Stomach (tissue), 9 donors: ENCODE data around the gene TDRKH. TPM values are rescaled to one million over a fixed set of nuclear protein-coding genes. Genes with fewer than 3 reads are reported as not detected.

Experiments used
- DNase-seq, 2 donors: peaks; one replicate each; pipeline versions ENCODE4 v3.0.0 to v3.0.0-alpha.2; 2013 to 2019
- H3K27ac ChIP-seq, 5 donors: fragments of 200-600 bp in 4 of 5; sonication (generic) in 4 of 5; one replicate each; pipeline ENCODE4 v1.5.1; 2013 to 2019; ENCODE audit warnings: mild to moderate bottlenecking in 1 of 5, moderate library complexity in 1 of 5
- H3K27me3 ChIP-seq, 3 donors: fragments of 200-600 bp; sonication (generic); one replicate each; pipeline ENCODE4 v1.5.1; 2017 to 2019; ENCODE audit warnings: mixed run types in 1 of 3
- H3K36me3 ChIP-seq, 4 donors: fragments of 200-600 bp; sonication (generic); 1 replicate in 3 of 4; 2 replicates in 1 of 4; pipeline ENCODE4 v1.5.1; 2016 to 2019
- H3K4me1 ChIP-seq, 4 donors: fragments of 200-600 bp; sonication (generic); one replicate each; pipeline ENCODE4 v1.5.1; 2016 to 2019
- H3K4me3 ChIP-seq, 4 donors: fragments of 200-600 bp; sonication (generic) in 3 of 4; one replicate each; pipeline ENCODE4 v1.5.1; 2016 to 2019; ENCODE audit warnings: mild to moderate bottlenecking in 1 of 4
- H3K9me3 ChIP-seq, 4 donors: fragments of 200-600 bp; sonication (generic); one replicate each; pipeline ENCODE4 v1.5.1; 2016 to 2019
- EP300 ChIP-seq: sonication (generic); formaldehyde crosslinking; IDR thresholded peaks from one replicate; pipeline ENCODE4 v1.6.1; 2017; ENCODE audit warnings: antibody characterized with exemption
- POLR2A ChIP-seq, 4 donors: fragments of 450-650 bp; IDR thresholded peaks; one replicate each; pipeline ENCODE4 v1.6.1; 2016; ENCODE audit warnings: antibody characterized with exemption in 4 of 4, control low read depth in 2 of 4, mild to moderate bottlenecking in 1 of 4, moderate library complexity in 1 of 4
- POLR2AphosphoS5 ChIP-seq, 3 donors: sonication (generic); formaldehyde crosslinking; IDR thresholded peaks; one replicate each; pipeline ENCODE4 v1.6.1; 2016; ENCODE audit warnings: antibody characterized with exemption in 3 of 3
- WGBS, 5 donors: extraction: QIAGEN DNeasy Blood & Tissue Kit in 3 of 5; methylation state at CpG; one replicate each; pipeline versions ENCODE4 v1.1.5 to v1.1.7; 2013 to 2018; 5-methylcytosine and 5-hydroxymethylcytosine counted together
- intact Hi-C: fragments of 100-400 bp; cut with DNase I; formaldehyde crosslinking; loops from one replicate; pipeline ENCODE4 v1.15.1; 2023; ENCODE audit warnings: low total_unique reads
- polyA plus RNA-seq, 3 donors: library from polyadenylated mRNA; stranded (reverse); fragments of 200-250 nt; gene quantifications; one replicate each; pipeline ENCODE4 v1.2.3, GENCODE V29; 2013
- total RNA-seq, 5 donors: library from RNA; depleted of rRNA; stranded (reverse); fragments of >200 nt; gene quantifications; one replicate each; pipeline versions ENCODE4 v1.1.0 to v1.2.3, GENCODE V29; 2014 to 2016
- TF ChIP-seq, protein P1 (sequence below), 7 experiments: fragments of 450-650 bp in 4 of 7; fragments of 200-600 bp in 3 of 7; sonication (generic) in 3 of 7; IDR thresholded peaks; one replicate each; pipeline ENCODE4 v1.5.1; 2016 to 2019; ENCODE audit warnings: antibody characterized with exemption in 7 of 7, control low read depth in 2 of 7, mild to moderate bottlenecking in 1 of 7
- donor health status: healthy with polysubstance abuse.
- donor health status: Bipolar disorder and iron deficiency.
- donor health status: healthy.

The TDRKH gene
- total and polyA plus RNA-seq, 8 donors: 0.29 to 30.4 (median 2.5) TPM

DNA sequence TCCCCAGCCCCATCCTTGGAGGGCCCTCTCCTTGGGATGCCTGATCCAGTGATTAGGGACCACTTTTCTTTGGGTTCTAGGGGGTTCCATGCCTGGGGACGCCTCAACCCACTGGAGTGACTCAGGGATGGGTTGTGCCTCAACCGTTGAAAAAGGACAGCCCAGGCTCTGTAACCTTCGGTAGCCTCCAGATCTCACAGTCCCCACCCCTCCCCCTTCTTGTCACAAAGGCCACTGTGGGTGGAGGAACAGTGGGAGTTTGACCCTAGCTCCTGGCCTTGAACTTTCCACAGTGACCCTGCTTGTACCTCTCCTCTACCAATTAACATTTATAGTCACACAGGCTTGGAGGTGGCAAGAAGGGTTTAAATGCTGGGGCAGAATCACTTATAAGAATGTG is 43.9 kb upstream of the TDRKH start:
- Histone ChIP-seq H3K36me3 (no peaks in the 10 kb centered on the region), H3K4me3 (no peak overlapping the region), H3K4me1 (peaks cover 39 to 68% (median 65%) of the 10 kb centered on the region in 4 donors), H3K27me3 (peaks cover 0 to 52% (median 16%) of the 10 kb centered on the region in 3 donors), H3K9me3 (no peaks in the 10 kb centered on the region), H3K27ac (peak overlapping the region in 2 of 5 donors; percentile 15 to 70)
- DNase-seq: no peak
- WGBS, 5 donors: 52 to 67% (median 55%) methylated on average over 3 of the region's 3 CpGs
- intact Hi-C loops: no loop called here
- TF ChIP-seq POLR2AphosphoS5 (IDR thresholded peaks at IDR 0.05) (no peak), POLR2A (IDR thresholded peaks at IDR 0.05) (no peak), EP300 (no peak)
- TF ChIP-seq, protein P1, sequence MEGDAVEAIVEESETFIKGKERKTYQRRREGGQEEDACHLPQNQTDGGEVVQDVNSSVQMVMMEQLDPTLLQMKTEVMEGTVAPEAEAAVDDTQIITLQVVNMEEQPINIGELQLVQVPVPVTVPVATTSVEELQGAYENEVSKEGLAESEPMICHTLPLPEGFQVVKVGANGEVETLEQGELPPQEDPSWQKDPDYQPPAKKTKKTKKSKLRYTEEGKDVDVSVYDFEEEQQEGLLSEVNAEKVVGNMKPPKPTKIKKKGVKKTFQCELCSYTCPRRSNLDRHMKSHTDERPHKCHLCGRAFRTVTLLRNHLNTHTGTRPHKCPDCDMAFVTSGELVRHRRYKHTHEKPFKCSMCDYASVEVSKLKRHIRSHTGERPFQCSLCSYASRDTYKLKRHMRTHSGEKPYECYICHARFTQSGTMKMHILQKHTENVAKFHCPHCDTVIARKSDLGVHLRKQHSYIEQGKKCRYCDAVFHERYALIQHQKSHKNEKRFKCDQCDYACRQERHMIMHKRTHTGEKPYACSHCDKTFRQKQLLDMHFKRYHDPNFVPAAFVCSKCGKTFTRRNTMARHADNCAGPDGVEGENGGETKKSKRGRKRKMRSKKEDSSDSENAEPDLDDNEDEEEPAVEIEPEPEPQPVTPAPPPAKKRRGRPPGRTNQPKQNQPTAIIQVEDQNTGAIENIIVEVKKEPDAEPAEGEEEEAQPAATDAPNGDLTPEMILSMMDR (IDR thresholded peaks at IDR 0.05): no peak

DNA sequence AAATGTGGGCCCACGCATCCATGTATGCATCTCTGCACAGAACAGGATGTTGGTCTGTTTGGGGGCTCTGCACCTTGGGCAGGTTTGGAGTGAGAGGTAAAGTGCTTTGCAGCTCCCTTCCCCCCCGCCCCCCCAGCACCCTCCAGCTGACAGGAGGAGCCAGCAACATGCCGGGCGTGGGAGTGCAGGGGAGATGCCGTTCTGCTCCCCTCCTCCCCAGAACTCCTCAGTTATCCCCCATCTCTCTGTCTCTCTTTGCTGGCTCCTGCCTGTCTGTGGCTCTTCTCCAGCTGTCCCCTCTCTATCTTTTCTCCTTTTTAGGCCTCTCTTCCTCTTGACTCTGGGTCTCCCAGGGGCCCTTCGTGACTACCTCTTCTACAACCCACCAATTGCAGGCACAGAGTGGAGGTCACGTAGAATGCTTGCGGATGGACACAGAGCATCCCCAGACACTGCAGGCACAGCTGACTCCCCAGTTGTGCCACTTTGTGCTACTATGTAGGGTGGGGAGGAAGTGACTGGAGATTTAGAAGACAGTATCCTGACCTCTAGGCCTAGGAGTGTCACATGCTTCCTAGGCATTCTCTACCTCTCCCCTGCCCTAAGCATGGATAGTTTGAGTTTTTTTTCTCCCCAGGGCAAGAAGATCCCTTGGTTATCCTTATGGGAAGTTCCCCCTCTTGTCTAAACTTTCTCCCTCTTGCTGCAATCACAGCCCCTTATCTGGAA is 43.0 kb upstream of the TDRKH start:
- Histone ChIP-seq H3K36me3 (no peaks in the 10 kb centered on the region), H3K27ac (peak overlapping the region; percentile 30 to 87 (median 81)), H3K9me3 (no peaks in the 10 kb centered on the region), H3K4me3 (peak overlapping the region in 1 of 4 donors; percentile 57), H3K27me3 (peaks cover 0 to 45% (median 8%) of the 10 kb centered on the region in 3 donors), H3K4me1 (peaks cover 34 to 68% (median 65%) of the 10 kb centered on the region in 4 donors)
- intact Hi-C loops: no loop called here
- WGBS, 5 donors: 48 to 82% (median 64%) methylated on average over 7 to 8 of the region's 8 CpGs
- no peak for DNase-seq
- TF ChIP-seq POLR2AphosphoS5 (IDR thresholded peaks at IDR 0.05): no peak
- TF ChIP-seq POLR2A (IDR thresholded peaks at IDR 0.05): no peak
- TF ChIP-seq, protein P1 (IDR thresholded peaks at IDR 0.05): no peak
- no peak for TF ChIP-seq EP300

DNA sequence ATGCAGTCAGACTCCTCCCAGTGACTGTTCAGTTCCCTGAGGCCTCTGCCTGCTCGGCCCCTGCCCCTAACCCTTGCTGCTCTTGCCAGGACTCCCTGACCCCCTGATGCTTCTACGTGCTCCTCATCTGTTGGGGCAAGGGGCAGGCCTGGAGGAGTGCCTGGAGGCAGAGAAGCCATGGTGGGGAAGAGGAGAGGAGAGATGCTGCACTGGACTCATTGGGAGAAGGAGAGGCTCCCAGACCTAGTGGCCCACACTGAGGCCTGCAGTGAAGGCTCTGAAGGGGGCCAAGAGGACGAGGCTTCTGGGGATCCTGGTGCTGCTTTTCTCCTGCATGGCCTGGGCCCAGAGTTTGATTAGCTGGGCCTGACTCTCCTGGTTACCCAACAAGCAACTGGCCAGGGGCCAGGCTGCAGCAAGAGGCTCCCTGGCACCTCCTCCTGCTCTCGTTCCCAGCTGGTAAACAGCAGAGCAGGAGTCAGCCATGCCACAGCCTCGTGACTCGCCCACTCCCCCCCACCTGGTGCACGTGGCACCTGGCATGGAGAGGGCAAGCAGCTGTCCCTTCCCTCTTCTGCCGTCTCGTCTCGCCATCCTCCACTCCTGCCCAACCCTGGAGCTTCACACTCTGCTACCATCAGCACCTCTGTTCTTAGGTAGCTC is 42.1 kb upstream of the TDRKH start:
- intact Hi-C loops: no loop called here
- peaks cover 29 to 68% (median 65%) of the 10 kb centered on the region in 4 donors for H3K4me1 ChIP-seq
- 23 to 39% (median 29%) methylated on average over 9 to 10 of the region's 10 CpGs for WGBS, 5 donors
- H3K36me3 ChIP-seq: peaks cover 0 to 4% (median 0%) of the 10 kb centered on the region in 4 donors
- DNase-seq: peak; percentile 93 to 98
- TF ChIP-seq EP300 (no peak), POLR2AphosphoS5 (IDR thresholded peaks at IDR 0.05) (peak; percentile 64 to 92 (median 65)), POLR2A (IDR thresholded peaks at IDR 0.05) (no peak)
- H3K27ac ChIP-seq: peak overlapping the region; percentile 81 to 87 (median 83)
- peak overlapping the region in 2 of 4 donors; percentile 42 to 57 for H3K4me3 ChIP-seq
- H3K27me3 ChIP-seq: peaks cover 0 to 45% (median 0%) of the 10 kb centered on the region in 3 donors
- no peaks in the 10 kb centered on the region for H3K9me3 ChIP-seq

DNA sequence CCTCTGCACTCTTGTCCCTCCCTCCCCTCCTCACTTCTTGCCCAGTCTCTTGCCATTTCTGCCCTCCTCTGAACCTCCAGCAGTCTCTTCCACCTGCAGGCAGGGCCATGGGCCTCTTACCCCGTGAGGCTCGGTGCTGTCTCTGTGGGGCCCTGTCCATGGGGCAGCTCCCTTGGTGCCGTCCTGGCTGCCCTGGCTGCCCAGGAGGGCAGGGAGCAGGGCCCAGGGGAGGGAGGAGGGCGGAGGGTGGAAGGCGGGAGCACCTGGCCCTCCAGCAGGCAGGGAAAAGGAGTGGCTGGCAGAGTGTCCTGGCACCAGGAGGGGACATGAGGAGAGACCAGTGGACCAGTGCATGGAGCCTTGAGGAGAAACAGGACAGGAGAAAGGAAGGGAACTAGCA is 41.3 kb upstream of the TDRKH start, which contains the start of gene RORC:
RORC (minus strand) TSS at position 198 of the 400 bp plus-strand sequence; CDS start at position 160, 38 bp downstream.
- H3K9me3 ChIP-seq: no peaks in the 10 kb centered on the region
- peaks cover 0 to 42% (median 0%) of the 10 kb centered on the region in 3 donors for H3K27me3 ChIP-seq
- WGBS, 5 donors: 24 to 43% (median 33%) methylated on average over 5 of the region's 5 CpGs
- DNase-seq: peak; percentile 76 to 88
- TF ChIP-seq POLR2A (IDR thresholded peaks at IDR 0.05) (peak in 2 of 4 donors; percentile 65 to 67), POLR2AphosphoS5 (IDR thresholded peaks at IDR 0.05) (peak in 2 of 3 donors; percentile 86 to 88), EP300 (no peak)
- TF ChIP-seq, protein P1 (IDR thresholded peaks at IDR 0.05): peak in 1 of 7 experiments; percentile 14
- H3K36me3 ChIP-seq: peaks cover 0 to 4% (median 0%) of the 10 kb centered on the region in 4 donors
- H3K4me3 ChIP-seq: peak within 1 kb of the TSS; percentile 42 to 57 (median 48)
- H3K27ac ChIP-seq: peak within 1 kb of the TSS; percentile 81 to 95 (median 85)
- intact Hi-C loops: no loop called here
- H3K4me1 ChIP-seq: peaks cover 22 to 60% (median 57%) of the 10 kb centered on the region in 4 donors
